K562 (cell line): Measurements from ENCODE around the gene KLK3. TPM values are rescaled to one million over a fixed set of nuclear protein-coding genes. Genes with fewer than 3 reads are reported as not detected.

Experiments used
- ATAC-seq: fragments of 200-7000 bp; cut with Tn5 transposase; 3 replicates; pipeline ENCODE4 v1.9.1; 2020; ENCODE audit warnings: moderate library complexity
- BruUV-seq: library from RNA; stranded (reverse); fragments of 400-500 nt; replicated peaks from 2 replicates; lab custom pipeline; 2021; lab: Mats Ljungman, UMichigan
- CTCF ChIA-PET: fragments of 300-600 bp; formaldehyde crosslinking; extraction: SDS; loops from one replicate; lab custom pipeline; 2021; ENCODE audit warnings: low intra/inter-chr PET ratio; lab: Yijun Ruan, JAX
- POLR2A ChIA-PET: fragments of 300-600, 350-650 bp; sonication (Branson Sonifier 250); formaldehyde crosslinking; extraction: SDS; loops from one replicate; lab custom pipeline; 2021; ENCODE audit warnings: antibody characterized with exemption, inconsistent platforms; lab: Yijun Ruan, JAX
- DNase-seq, 4 experiments: peaks; one replicate each; pipeline versions ENCODE4 v3.0.0 to v3.0.0-alpha.2; 2011 to 2018; ENCODE audit warnings: low spot score in 3 of 4, mixed read lengths in 3 of 4; ENCODE audit errors: extremely low read depth in 1 of 4
- FAIRE-seq: peaks from 2 replicates; lab custom pipeline; 2011; peaks lifted over from hg19 to GRCh38; lab: Jason Lieb, UNC
- H2AFZ ChIP-seq: 2 replicates; pipeline ENCODE4 v1.6.0; 2011; ENCODE audit warnings: low read depth, low read length, control low read depth, inconsistent platforms
- H3K27ac ChIP-seq: fragments of 200-600 bp; 3 replicates; pipeline ENCODE4 v1.8.0; 2011; ENCODE audit warnings: low read depth, mild to moderate bottlenecking, control low read depth, inconsistent platforms, low read length, moderate library complexity, mixed read lengths; ENCODE audit errors: extremely low read depth
- H3K27me3 ChIP-seq, 2 experiments: fragments of 300-600 bp in 1 of 2; 2 replicates in 1 of 2; 3 replicates in 1 of 2; pipeline versions ENCODE4 v1.6.0 to v1.8.0; 2011; ENCODE audit warnings: inconsistent platforms in 2 of 2, low read length in 2 of 2, mild to moderate bottlenecking in 1 of 2, mixed read lengths in 1 of 2, moderate library complexity in 1 of 2; ENCODE audit not compliant: control insufficient read depth in 2 of 2, insufficient read depth in 2 of 2
- H3K36me3 ChIP-seq: fragments of 300-600 bp; 3 replicates; pipeline ENCODE4 v1.8.0; 2011; ENCODE audit warnings: mild to moderate bottlenecking, low read length, inconsistent platforms; ENCODE audit not compliant: control insufficient read depth, insufficient read depth
- H3K4me1 ChIP-seq, 2 experiments: fragments of 200-600 bp in 1 of 2; replicated peaks in 1 of 2; 2 replicates in 1 of 2; 3 replicates in 1 of 2; pipeline versions ENCODE4 v1.5.1 to v1.8.0; 2011; ENCODE audit warnings: inconsistent platforms in 2 of 2, low read length in 2 of 2, mild to moderate bottlenecking in 1 of 2, mixed read lengths in 1 of 2, moderate library complexity in 1 of 2; ENCODE audit not compliant: control insufficient read depth in 2 of 2, insufficient read depth in 2 of 2
- H3K4me2 ChIP-seq: 2 replicates; pipeline ENCODE4 v1.6.1; 2011; ENCODE audit warnings: low read length, control low read depth, inconsistent platforms, mixed read lengths; ENCODE audit not compliant: insufficient read depth
- H3K4me3 ChIP-seq: fragments of 200-600 bp; sonication (generic), shearing (Covaris generic); 2 replicates; pipeline ENCODE4 v1.5.1; 2016; ENCODE audit warnings: control low read depth, inconsistent platforms
- H3K79me2 ChIP-seq: fragments of 200-600 bp; 3 replicates; pipeline ENCODE4 v1.8.0; 2011; ENCODE audit warnings: low read length, inconsistent platforms; ENCODE audit not compliant: control insufficient read depth, insufficient read depth
- H3K9ac ChIP-seq, 2 experiments: 2 replicates each; pipeline versions ENCODE4 v1.6.0 to v1.6.1; 2011; ENCODE audit warnings: low read depth in 2 of 2, low read length in 2 of 2, control low read depth in 1 of 2, inconsistent platforms in 1 of 2, mild to moderate bottlenecking in 1 of 2, mixed read lengths in 1 of 2; ENCODE audit not compliant: insufficient read depth in 1 of 2
- H3K9me1 ChIP-seq: one replicate; pipeline ENCODE4 v1.6.0; 2011; ENCODE audit warnings: inconsistent platforms, mild to moderate bottlenecking, low read length, moderate library complexity; ENCODE audit not compliant: control insufficient read depth, insufficient read depth
- H3K9me3 ChIP-seq: replicated peaks from 2 replicates; pipeline ENCODE4 v1.5.1; 2011; ENCODE audit warnings: low read depth, low read length, inconsistent platforms; ENCODE audit not compliant: control insufficient read depth, insufficient read depth
- H4K20me1 ChIP-seq: replicated peaks from 2 replicates; pipeline ENCODE4 v1.6.1; 2011; ENCODE audit warnings: low read length, inconsistent platforms, mixed read lengths; ENCODE audit not compliant: control insufficient read depth, insufficient read depth
- ARNT ChIP-seq, 2 experiments: fragments of 450-650 bp; IDR thresholded peaks; 2 replicates each; pipeline ENCODE4 v1.6.1; 2016; ENCODE audit warnings: mild to moderate bottlenecking in 1 of 2
- ATF1 ChIP-seq, 2 experiments: fragments of 450-650 bp in 1 of 2; IDR thresholded peaks; 2 replicates each; pipeline ENCODE4 v1.6.1; 2016; ENCODE audit warnings: missing compliant biosample characterization in 1 of 2, missing genetic modification characterization in 1 of 2
- BRF1 ChIP-seq: IDR thresholded peaks from 3 replicates; pipeline ENCODE4 v1.6.1; 2011; ENCODE audit warnings: borderline replicate concordance, mild to moderate bottlenecking; ENCODE audit not compliant: insufficient read length; ENCODE audit errors: extremely low read depth
- CBFB ChIP-seq: sonication (generic); formaldehyde crosslinking; IDR thresholded peaks from 2 replicates; pipeline ENCODE4 v1.4.0; 2020; ENCODE audit warnings: mild to moderate bottlenecking, missing genetic modification reagents
- GATAD2A ChIP-seq: fragments of 450-650 bp; IDR thresholded peaks from 2 replicates; pipeline ENCODE4 v1.6.1; 2017
- HLTF ChIP-seq: fragments of 450-650 bp; IDR thresholded peaks from 2 replicates; pipeline ENCODE4 v1.6.1; 2016
- HNRNPH1 ChIP-seq: fragments of 200-400 bp; formaldehyde crosslinking; optimal IDR thresholded peaks from 2 replicates; pipeline ENCODE3; 2017; ENCODE audit warnings: low read depth, mild to moderate bottlenecking, low read length, moderate library complexity
- HNRNPL ChIP-seq: fragments of 200-400 bp; formaldehyde crosslinking; IDR thresholded peaks from 2 replicates; pipeline ENCODE4 v1.6.1; 2017; ENCODE audit warnings: low read depth, mild to moderate bottlenecking, low read length
- NR4A1 ChIP-seq, 2 experiments: fragments of 250-450 bp in 1 of 2; fragments of 450-650 bp in 1 of 2; sonication (Bioruptor Pico) in 1 of 2; IDR thresholded peaks; 2 replicates each; pipeline versions ENCODE4 v1.4.0 to v1.6.1; 2016 to 2020; ENCODE audit warnings: mild to moderate bottlenecking in 2 of 2, missing compliant biosample characterization in 1 of 2, missing genetic modification characterization in 1 of 2, moderate library complexity in 1 of 2
- U2AF2 ChIP-seq: fragments of 200-400 bp; formaldehyde crosslinking; optimal IDR thresholded peaks from 2 replicates; pipeline ENCODE3; 2017; ENCODE audit warnings: low read depth, mild to moderate bottlenecking, low read length
- ZNF133 ChIP-seq: fragments of 250-450 bp; sonication (Bioruptor Pico); IDR thresholded peaks from 2 replicates; pipeline ENCODE4 v1.4.0; 2020; ENCODE audit warnings: mild to moderate bottlenecking
- ZNF324 ChIP-seq: fragments of 250-450 bp; sonication (Bioruptor Pico); IDR thresholded peaks from 2 replicates; pipeline ENCODE4 v1.4.0; 2020; ENCODE audit warnings: mild to moderate bottlenecking
- ZNF707 ChIP-seq: fragments of 250-450 bp; sonication (Bioruptor Pico); conservative IDR thresholded peaks from 2 replicates; pipeline ENCODE4 v1.8.0; 2022; ENCODE audit warnings: inconsistent platforms, mild to moderate bottlenecking, moderate library complexity
- WGBS: fragments of 100-300 bp; shearing (Covaris generic); methylation state at CpG from one replicate; pipeline ENCODE4 v1.1.6; 2016; ENCODE audit warnings: low coverage, mixed read lengths; ENCODE audit not compliant: insufficient coverage; ENCODE audit errors: missing lambda C conversion rate; 5-methylcytosine and 5-hydroxymethylcytosine counted together
- in situ Hi-C: fragments of 300-500 bp; cut with MboI; formaldehyde crosslinking; loops from 4 replicates; pipeline ENCODE4 v1.15.0; 2018; ENCODE audit warnings: inconsistent platforms, mixed read lengths
- intact Hi-C: fragments of 100-400 bp; cut with micrococcal nuclease; formaldehyde crosslinking; loops from 2 replicates; pipeline ENCODE4 v1.14.2; 2022
- polyA plus RNA-seq, 8 experiments: library from polyadenylated mRNA; depleted of rRNA in 4 of 8; stranded (reverse) in 5 of 8; unstranded in 3 of 8; fragments of >200 nt; fragmentation: Nextera tagmentation in 2 of 8; fragmentation: Illumina TruSeq in 1 of 8; extraction: Ambion mirVana in 2 of 8; extraction: Trizol in 1 of 8; gene quantifications; 2 replicates each; pipeline versions ENCODE4 v1.2.1 to v1.2.3, GENCODE V29; 2011 to 2014; ENCODE audit warnings: inconsistent platforms in 1 of 8, missing spikeins in 1 of 8
- total RNA-seq, 7 experiments: library from RNA; depleted of rRNA in 6 of 7; stranded (reverse); fragments of >200 nt in 6 of 7; fragmentation: Illumina TruSeq in 2 of 7; extraction: Trizol in 2 of 7; gene quantifications; 2 replicates each; pipeline versions ENCODE4 v1.2.1 to v1.2.3, GENCODE V29; 2011 to 2021; ENCODE audit warnings: low replicate concordance in 1 of 7
- TF ChIP-seq, protein P1 (sequence below), 2 experiments: fragments of 450-650 bp; conservative IDR thresholded peaks; 2 replicates each; pipeline ENCODE4 v1.6.1; 2017; ENCODE audit warnings: mild to moderate bottlenecking in 2 of 2, moderate library complexity in 2 of 2
- TF ChIP-seq, protein P2 (sequence below): fragments of 250-450 bp; sonication (Bioruptor Pico); IDR thresholded peaks from 2 replicates; pipeline ENCODE4 v1.8.0; 2022; ENCODE audit warnings: moderate library complexity, mild to moderate bottlenecking, inconsistent platforms

KLK3 gene
- total and polyA plus RNA-seq, 9 of the 15 experiments (the other 6 are each of a cell fraction or from before 2014, with no cell fraction given) = not detected

DNA sequence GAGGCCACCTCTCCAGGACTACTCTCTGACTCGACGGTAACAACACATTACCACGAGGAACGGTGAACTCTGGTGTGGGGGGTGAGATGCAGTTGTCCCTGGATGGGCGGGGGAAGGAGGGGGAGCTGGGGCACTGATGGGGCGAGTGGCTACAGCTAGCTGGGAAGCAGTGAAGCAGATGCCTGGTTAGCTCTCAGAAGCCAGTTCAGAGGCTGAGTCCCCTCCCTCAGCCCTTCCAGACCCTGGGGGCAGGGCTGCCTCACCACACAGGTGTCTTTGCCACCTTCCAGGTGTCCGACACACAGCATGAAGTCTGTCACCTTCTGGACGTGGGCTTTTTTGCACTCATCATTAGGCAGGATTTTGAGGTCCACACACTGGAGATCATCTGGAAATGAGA is 35.1 kb upstream of the KLK3 start:
- DNase-seq (no peak), ATAC-seq (no peak), FAIRE-seq (no peak)
- ChIA-PET POLR2A (interaction anchor here (0.7 to 8.6 kb wide), 6 partner anchors 9 to 25 kb away, joined by 3 to 70 read pairs (median 3); no protein-coding TSS in a partner anchor), CTCF (no interaction called here)
- Histone ChIP-seq H3K79me2 (0 out of 3 replicates have a peak, but pooled peaks cover 6% of the 10 kb centered on the region), H3K4me3 (no peak overlapping the region), H3K9me1 (peaks cover 2% of the 10 kb centered on the region), H3K9me3 (peaks cover 8% of the 10 kb centered on the region), H3K27ac (no peak overlapping the region), H3K9ac (peak overlapping the region in 1 of 2 experiments; percentile 83; a peak in 2 of 4 replicates), H3K4me1 (peaks cover 57 to 77% of the 10 kb centered on the region in 2 experiments), H3K27me3 (no peaks in the 10 kb centered on the region; a peak in 1 of 5 replicates), H4K20me1 (no peaks in the 10 kb centered on the region), H3K36me3 (no peaks in the 10 kb centered on the region), H2AFZ (no peak overlapping the region), H3K4me2 (peak overlapping the region; percentile 79)
- no TSS peak for BruUV-seq
- WGBS = 36% methylated on average over 6 of the region's 8 CpGs
- in situ Hi-C loops = no loop called here
- TF ChIP-seq HLTF = no peak
- no peak for TF ChIP-seq BRF1
- TF ChIP-seq ZNF133 = no peak
- TF ChIP-seq, protein P1, sequence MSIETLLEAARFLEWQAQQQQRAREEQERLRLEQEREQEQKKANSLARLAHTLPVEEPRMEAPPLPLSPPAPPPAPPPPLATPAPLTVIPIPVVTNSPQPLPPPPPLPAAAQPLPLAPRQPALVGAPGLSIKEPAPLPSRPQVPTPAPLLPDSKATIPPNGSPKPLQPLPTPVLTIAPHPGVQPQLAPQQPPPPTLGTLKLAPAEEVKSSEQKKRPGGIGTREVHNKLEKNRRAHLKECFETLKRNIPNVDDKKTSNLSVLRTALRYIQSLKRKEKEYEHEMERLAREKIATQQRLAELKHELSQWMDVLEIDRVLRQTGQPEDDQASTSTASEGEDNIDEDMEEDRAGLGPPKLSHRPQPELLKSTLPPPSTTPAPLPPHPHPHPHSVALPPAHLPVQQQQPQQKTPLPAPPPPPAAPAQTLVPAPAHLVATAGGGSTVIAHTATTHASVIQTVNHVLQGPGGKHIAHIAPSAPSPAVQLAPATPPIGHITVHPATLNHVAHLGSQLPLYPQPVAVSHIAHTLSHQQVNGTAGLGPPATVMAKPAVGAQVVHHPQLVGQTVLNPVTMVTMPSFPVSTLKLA (conservative IDR thresholded peaks at IDR 0.05) = no peak
- no peak for TF ChIP-seq HNRNPH1
- TF ChIP-seq HNRNPL = no peak
- no peak for TF ChIP-seq ZNF324
- TF ChIP-seq ZNF707 = no peak
- no peak for TF ChIP-seq ATF1 (CRISPR knock-in tag; IDR thresholded peaks at IDR 0.05)
- no peak for TF ChIP-seq ATF1 (tag; IDR thresholded peaks at IDR 0.05)
- TF ChIP-seq NR4A1 (CRISPR knock-in tag; IDR thresholded peaks at IDR 0.05) = no peak
- no peak for TF ChIP-seq NR4A1 (tag; IDR thresholded peaks at IDR 0.05)
- no peak for TF ChIP-seq GATAD2A
- no peak for TF ChIP-seq ARNT (IDR thresholded peaks at IDR 0.05)
- TF ChIP-seq, protein P2, sequence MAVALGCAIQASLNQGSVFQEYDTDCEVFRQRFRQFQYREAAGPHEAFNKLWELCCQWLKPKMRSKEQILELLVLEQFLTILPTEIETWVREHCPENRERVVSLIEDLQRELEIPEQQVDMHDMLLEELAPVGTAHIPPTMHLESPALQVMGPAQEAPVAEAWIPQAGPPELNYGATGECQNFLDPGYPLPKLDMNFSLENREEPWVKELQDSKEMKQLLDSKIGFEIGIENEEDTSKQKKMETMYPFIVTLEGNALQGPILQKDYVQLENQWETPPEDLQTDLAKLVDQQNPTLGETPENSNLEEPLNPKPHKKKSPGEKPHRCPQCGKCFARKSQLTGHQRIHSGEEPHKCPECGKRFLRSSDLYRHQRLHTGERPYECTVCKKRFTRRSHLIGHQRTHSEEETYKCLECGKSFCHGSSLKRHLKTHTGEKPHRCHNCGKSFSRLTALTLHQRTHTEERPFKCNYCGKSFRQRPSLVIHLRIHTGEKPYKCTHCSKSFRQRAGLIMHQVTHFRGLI (CRISPR knock-in tag) = no peak
- TF ChIP-seq CBFB = no peak
- TF ChIP-seq U2AF2 = no peak
- intact Hi-C loops = no loop called here
